Activated naive CD4-positive, alpha-beta T cell treated with anti-CD3 and anti-CD28 coated beads, Interleukin-2, amount 50 U/mL, for 72 hours (primary cell): ENCODE data around the gene ACACB. TPM values are rescaled to one million over a fixed set of nuclear protein-coding genes. Genes with fewer than 3 reads are reported as not detected.

Source experiments
- ATAC-seq, 2 donors: fragments of 150-1000 bp; cut with Tn5 transposase; 2 replicates each; pipeline ENCODE4 v1.10.0; 2021; ENCODE audit warnings: mild to moderate bottlenecking in 2 of 2, moderate library complexity in 2 of 2
- DNase-seq, 2 donors: peaks; one replicate each; pipeline ENCODE4 v3.0.0; 2021 to 2022; ENCODE audit warnings: low spot score in 2 of 2
- H3K27ac Mint-ChIP-seq, 2 donors: one replicate each; pipeline ENCODE4 v1.8.0; 2022; ENCODE audit warnings: mild to moderate bottlenecking in 2 of 2, mixed read lengths in 2 of 2
- H3K36me3 Mint-ChIP-seq, 2 donors: one replicate each; pipeline ENCODE4 v1.8.0; 2022; ENCODE audit warnings: mixed read lengths in 2 of 2
- H3K9me3 Mint-ChIP-seq, 2 donors: one replicate each; pipeline ENCODE4 v1.8.0; 2022; ENCODE audit warnings: mixed read lengths in 2 of 2
- total RNA-seq, 2 donors: library from RNA; stranded (reverse); gene quantifications; one replicate each; pipeline ENCODE4 v1.2.3, GENCODE V29; 2022

Gene ACACB
- total RNA-seq, 2 donors from 2014 or later, result 13.4 to 23.7 TPM

DNA sequence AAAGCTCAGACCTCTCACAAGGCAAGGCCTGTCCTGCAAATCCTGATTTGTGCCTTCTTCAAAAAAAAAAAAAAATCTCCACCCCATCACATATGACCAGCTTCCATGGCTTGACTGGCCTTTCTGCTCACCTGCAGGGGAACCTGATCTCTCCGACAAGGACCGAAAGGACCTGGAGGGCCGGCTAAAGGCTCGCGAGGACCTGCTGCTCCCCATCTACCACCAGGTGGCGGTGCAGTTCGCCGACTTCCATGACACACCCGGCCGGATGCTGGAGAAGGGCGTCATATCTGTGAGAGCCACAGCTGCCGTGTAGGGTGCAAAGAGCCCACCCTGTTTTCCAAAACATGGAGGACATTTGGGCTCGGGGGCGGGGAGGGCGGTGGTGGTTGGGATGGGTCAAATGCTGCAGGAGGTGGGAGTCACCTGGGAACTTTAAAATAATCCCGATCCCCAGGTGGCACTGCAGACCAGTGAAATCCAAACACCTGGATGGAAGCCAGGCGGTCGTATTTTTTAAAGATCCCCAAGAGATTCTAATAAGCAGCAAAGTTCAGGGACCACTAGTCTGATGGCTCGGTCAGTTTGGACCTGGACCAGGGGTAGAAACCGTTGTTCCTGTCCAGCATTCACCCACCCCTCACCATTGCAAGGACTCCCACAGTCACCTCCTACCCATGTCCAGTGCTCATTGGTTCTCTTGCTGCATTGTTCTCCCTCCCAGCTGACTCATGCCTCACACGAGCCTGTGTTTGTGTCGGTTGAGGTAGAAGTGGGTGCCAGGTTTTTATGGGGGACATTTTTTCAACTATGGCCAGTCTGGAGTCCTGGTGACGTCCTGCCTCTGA lies 147.9 kb downstream of the ACACB start:
- no peaks in the 10 kb centered on the region for H3K9me3 Mint-ChIP-seq
- ATAC-seq, result peak in 1 of 2 donors; percentile 44
- H3K27ac Mint-ChIP-seq, result no peak overlapping the region
- peak in 1 of 2 donors; percentile 58 for DNase-seq
- H3K36me3 Mint-ChIP-seq, result peaks cover 6 to 7% of the 10 kb centered on the region in 2 donors

DNA sequence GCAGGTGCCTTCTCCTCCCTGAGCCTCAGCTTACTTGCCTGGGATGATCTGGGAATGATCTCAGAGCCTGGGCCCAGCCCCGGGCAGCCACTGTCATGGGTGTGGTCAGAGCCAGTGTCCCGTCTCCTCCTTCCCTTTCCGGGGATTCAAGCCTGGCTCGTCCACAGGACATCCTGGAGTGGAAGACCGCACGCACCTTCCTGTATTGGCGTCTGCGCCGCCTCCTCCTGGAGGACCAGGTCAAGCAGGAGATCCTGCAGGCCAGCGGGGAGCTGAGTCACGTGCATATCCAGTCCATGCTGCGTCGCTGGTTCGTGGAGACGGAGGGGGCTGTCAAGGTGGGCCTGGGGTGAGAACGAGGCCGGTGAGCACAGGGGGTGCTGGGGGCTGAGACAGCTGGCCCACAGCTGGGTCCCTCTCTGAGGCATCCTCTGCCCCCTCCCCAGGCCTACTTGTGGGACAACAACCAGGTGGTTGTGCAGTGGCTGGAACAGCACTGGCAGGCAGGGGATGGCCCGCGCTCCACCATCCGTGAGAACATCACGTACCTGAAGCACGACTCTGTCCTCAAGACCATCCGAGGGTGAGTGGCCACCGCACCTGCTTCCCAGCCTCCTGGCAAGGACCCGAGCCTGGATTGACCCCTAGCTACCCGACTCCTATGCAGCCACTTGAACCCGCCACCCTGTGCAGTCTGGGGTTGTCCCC lies 148.7 kb downstream of the ACACB start:
- no peak for DNase-seq
- no peak overlapping the region for H3K27ac Mint-ChIP-seq
- H3K36me3 Mint-ChIP-seq, result peaks cover 6 to 7% of the 10 kb centered on the region in 2 donors
- ATAC-seq, result no peak
- H3K9me3 Mint-ChIP-seq, result peaks cover 0 to 2% of the 10 kb centered on the region in 2 donors

DNA sequence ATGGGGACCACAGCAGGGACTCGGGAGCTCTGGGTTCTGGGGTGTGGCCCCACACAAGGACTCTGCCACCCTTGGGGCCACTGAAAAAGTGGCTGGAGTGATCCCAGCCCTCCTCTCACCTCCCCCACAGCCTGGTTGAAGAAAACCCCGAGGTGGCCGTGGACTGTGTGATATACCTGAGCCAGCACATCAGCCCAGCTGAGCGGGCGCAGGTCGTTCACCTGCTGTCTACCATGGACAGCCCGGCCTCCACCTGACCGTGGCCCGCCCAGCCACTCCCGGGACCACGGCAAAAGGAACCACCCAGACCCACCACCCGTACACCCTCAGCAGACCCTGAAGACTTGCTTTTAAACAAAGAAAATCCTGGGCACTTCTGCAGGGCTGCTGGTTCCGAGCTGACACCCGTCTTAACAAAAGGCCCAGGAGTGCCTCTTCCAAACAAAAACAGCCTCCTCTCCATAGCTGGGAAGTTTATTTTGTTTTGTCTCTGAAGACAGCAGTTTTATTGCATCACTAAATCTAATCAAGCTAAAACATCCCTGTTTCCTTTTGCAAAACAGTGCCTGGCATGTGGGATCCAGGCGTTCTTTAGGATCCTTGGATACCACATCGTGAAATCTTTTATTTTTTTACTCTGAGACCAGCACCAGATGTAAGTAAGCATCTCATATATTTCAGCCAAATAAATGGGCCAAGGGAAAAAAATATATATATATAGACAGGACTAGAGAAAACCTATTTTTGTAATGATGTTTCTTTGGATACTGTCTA lies 149.9 kb downstream of the ACACB start:
- H3K27ac Mint-ChIP-seq, result no peak overlapping the region
- peaks cover 0 to 12% of the 10 kb centered on the region in 2 donors for H3K9me3 Mint-ChIP-seq
- DNase-seq (no peak), ATAC-seq (no peak)
- H3K36me3 Mint-ChIP-seq, result peaks cover 6 to 7% of the 10 kb centered on the region in 2 donors

DNA sequence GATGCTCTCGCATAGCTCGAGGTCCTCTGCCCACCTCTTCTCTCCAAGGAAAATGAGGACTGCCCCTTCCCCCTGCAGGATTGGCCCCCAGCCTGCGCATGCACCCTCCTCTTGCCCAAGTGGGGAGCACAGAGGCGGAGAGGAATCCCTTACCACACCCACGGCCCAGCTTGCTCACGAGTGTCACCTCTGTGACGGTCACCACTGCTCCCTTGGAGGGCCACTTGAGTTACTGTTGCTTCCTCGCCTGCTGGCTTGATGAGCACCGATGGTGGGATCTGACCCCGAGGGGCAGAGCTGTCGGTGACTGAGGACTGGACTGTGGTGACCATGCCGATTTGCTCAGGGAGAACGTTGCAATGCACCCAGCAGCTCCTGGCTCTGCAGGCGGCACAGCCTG lies 151.0 kb downstream of the ACACB start:
- peaks cover 6 to 7% of the 10 kb centered on the region in 2 donors for H3K36me3 Mint-ChIP-seq
- H3K9me3 Mint-ChIP-seq, result peaks cover 0 to 12% of the 10 kb centered on the region in 2 donors
- no peak for DNase-seq
- ATAC-seq, result no peak
- no peak overlapping the region for H3K27ac Mint-ChIP-seq

DNA sequence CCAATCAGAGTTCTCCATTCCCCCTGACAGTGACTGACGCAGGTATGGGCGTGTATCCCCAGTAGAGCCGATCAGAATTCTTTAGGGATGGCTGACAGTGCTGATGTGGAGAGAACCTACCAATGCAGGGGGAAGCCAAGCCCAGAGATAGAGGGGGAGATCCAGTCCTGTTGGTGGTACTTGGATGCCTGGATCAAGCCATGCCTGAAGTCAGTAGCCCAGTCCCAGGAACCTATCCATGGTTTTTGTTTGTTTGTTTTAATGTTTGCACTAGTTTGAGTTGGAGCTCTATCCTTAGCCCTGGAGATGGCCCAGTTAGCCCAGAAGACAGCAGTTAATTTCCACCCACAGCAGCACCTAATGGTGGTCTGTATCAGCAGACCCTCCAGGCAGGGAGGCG lies 152.5 kb downstream of the ACACB start:
- DNase-seq (no peak), ATAC-seq (no peak)
- peaks cover 0 to 12% of the 10 kb centered on the region in 2 donors for H3K9me3 Mint-ChIP-seq
- peaks cover 0 to under 1% of the 10 kb centered on the region in 2 donors for H3K36me3 Mint-ChIP-seq
- peak overlapping the region in 1 of 2 donors; percentile 5 for H3K27ac Mint-ChIP-seq

DNA sequence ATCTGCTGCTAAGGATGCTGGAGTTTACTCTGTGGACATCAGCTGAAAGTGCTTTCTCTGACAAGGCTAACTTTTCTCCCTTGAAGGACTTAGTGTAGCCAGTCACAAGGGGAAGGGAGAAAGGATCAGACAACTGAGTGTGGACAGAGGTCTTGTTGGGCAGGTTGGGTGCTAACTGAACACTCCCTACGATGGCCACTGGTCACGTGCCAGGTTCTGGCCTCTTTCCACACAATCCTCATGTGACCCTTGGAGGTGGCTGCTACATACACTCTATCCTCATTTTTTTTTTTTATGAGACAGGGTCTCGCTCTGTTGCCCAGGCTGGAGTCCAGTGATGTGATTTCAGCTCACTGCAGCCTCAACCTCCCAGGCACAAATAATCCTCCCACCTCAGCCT lies 153.0 kb downstream of the ACACB start:
- ATAC-seq (no peak), DNase-seq (no peak)
- H3K27ac Mint-ChIP-seq, result no peak overlapping the region
- H3K36me3 Mint-ChIP-seq, result no peaks in the 10 kb centered on the region
- H3K9me3 Mint-ChIP-seq, result peaks cover 0 to 12% of the 10 kb centered on the region in 2 donors

DNA sequence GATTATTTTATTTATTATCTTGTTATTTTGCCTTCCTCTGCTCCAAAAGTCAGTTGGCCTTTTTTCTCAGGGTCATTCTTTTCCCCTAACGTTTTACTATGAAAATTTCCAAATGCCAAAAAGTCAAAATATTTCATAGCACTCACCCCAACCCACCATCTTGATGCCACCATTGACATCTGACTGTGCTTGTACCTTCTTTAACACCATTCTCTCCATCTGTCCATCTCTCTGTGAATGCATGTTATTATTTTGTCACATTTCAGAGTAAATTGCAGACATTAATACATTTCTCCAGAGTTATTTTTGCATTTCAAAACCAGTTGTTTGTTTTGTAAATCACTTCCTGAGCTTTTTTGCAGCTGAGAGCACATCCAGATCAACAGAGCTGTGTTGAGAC lies 154.1 kb downstream of the ACACB start:
- ATAC-seq (no peak), DNase-seq (no peak)
- no peaks in the 10 kb centered on the region for H3K36me3 Mint-ChIP-seq
- peaks cover 0 to 12% of the 10 kb centered on the region in 2 donors for H3K9me3 Mint-ChIP-seq
- no peak overlapping the region for H3K27ac Mint-ChIP-seq

DNA sequence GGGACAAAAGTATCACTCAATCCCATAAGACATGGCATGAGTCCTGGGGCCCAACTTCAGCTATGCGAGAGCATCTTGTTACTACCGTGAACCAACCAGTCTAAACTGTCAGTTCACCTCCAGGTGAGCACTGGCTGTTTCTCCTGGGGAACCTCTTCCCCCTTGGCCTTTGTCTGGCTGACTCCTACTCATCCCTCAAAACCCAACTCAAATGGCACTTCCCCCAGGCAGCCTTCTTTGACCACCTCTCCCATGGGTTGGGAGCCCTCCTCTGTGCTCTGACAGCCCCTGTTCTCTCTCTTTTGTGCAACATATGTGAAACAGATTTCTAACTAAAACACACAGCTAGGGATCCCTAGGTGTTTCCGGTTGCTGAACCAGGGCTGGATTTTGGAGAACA lies 155.0 kb downstream of the ACACB start:
- Mint-ChIP-seq H3K9me3 (peaks cover 0 to 12% of the 10 kb centered on the region in 2 donors), H3K27ac (no peak overlapping the region), H3K36me3 (no peaks in the 10 kb centered on the region)
- ATAC-seq (no peak), DNase-seq (no peak)

DNA sequence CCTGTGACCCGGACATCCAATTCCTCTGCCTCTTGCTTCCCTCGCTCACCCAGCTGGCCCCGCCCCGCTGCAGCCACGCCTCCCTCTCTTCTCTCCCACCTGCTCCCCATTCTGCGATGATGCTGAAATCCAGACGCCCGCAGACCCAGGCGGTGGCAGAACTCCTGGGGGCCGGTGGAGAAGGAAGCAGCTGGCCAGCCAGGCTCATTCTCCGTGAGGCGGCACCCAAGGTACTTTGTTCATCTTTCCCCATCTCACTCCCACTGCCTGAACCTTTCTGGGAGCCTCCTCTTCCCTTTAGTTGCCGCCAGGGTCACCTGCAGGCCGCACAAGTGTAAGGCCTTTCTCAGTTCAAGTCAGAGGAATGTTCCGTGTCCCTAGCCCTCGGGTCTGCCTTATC lies 157.0 kb downstream of the ACACB start:
- Mint-ChIP-seq H3K9me3 (peaks cover 0 to 12% of the 10 kb centered on the region in 2 donors), H3K27ac (no peak overlapping the region), H3K36me3 (no peaks in the 10 kb centered on the region)
- DNase-seq, result no peak
- ATAC-seq, result no peak

DNA sequence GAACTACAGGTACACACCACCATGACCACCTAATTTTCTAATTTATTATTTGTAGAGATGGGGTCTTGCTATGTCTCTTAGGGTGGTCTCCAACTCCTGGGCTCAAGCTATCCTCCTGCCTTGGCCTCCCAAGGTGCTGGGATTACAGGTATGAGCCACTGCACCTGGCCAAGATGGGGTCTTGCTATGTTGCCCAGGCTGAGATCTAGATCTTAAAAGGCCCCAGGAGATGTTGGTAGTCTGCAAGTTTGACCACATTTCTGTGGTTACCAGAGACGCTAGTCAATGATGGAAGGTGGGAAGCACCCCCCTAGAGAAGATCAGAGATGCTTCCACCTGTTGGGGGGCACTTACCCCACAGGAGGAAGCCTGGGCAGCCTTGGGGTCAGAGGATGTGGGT lies 158.0 kb downstream of the ACACB start:
- Mint-ChIP-seq H3K27ac (no peak overlapping the region), H3K36me3 (no peaks in the 10 kb centered on the region), H3K9me3 (peaks cover 0 to 12% of the 10 kb centered on the region in 2 donors)
- DNase-seq (no peak), ATAC-seq (no peak)

DNA sequence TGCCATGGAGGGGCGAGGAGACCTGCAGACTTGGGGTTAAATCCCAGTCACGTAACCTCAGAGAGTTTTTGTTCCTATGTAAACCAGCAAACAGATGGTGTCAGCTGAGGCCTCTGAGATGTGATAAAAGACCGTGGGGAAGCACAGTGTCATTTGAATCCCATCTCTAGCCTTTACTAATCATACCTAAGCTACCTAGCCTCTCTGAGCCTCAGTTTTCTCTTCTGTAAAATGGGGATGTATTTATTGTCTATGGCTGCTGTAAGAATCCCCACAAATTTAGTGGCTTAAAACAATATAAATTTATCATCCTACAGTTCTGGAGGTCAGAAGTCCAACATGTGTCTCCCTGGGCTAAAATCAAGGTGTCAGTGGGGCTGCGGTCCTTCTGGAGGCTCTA lies 158.8 kb downstream of the ACACB start:
- Mint-ChIP-seq H3K36me3 (no peaks in the 10 kb centered on the region), H3K9me3 (peaks cover 0 to 9% of the 10 kb centered on the region in 2 donors), H3K27ac (no peak overlapping the region)
- ATAC-seq (no peak), DNase-seq (no peak)

DNA sequence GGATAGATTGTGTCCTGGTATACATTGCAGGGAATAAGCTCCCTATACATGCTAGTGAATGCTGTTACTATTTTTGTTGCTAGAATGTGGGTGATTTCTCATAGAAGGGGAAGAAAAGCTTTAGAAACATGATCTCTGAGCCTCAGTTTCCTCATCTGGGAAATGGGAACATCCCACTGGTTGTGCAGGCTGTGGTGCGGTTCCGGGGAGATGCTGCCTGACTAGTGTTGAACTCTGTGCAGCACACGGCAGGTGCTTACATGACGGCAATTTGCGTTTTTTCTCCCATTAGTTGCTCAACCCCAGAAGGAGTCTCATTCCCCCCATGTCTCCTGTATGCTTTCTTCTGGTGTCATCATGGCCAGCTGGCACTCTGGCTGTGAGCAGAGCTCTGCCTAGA lies 159.8 kb downstream of the ACACB start:
- DNase-seq (no peak), ATAC-seq (no peak)
- Mint-ChIP-seq H3K27ac (no peak overlapping the region), H3K9me3 (no peaks in the 10 kb centered on the region), H3K36me3 (no peaks in the 10 kb centered on the region)

DNA sequence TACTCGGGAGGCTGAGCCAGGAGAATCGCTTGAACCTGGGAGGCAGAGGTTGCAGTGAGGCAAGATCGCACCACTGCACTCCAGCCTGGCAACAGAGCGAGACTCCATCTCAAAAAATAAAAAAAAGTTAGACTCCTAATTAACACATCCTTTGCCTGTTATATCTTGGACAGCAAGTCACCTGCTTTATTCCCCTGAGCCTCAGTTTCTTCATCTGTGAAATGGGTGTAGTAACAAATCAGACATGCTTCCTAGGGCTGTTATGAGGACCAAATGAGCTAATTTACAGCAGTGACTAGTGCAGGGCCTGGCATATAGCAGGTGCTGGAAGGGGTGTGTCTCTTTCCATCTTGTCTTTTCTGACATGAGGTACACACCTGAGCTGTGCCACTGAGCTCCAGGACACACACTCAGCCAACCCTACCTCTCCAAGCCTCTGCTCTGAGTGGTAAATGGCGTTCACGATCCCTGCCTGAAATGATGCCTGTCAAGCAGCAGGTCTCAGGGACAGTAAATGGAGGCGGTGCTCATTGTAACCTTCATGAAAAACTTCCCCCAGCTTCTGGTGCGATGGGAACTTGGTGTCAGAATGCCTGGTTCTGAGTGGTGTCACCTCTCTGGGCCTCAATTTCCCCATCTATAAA lies 161.0 kb downstream of the ACACB start:
- Mint-ChIP-seq H3K36me3 (no peaks in the 10 kb centered on the region), H3K9me3 (no peaks in the 10 kb centered on the region), H3K27ac (no peak overlapping the region)
- ATAC-seq, result no peak
- no peak for DNase-seq

DNA sequence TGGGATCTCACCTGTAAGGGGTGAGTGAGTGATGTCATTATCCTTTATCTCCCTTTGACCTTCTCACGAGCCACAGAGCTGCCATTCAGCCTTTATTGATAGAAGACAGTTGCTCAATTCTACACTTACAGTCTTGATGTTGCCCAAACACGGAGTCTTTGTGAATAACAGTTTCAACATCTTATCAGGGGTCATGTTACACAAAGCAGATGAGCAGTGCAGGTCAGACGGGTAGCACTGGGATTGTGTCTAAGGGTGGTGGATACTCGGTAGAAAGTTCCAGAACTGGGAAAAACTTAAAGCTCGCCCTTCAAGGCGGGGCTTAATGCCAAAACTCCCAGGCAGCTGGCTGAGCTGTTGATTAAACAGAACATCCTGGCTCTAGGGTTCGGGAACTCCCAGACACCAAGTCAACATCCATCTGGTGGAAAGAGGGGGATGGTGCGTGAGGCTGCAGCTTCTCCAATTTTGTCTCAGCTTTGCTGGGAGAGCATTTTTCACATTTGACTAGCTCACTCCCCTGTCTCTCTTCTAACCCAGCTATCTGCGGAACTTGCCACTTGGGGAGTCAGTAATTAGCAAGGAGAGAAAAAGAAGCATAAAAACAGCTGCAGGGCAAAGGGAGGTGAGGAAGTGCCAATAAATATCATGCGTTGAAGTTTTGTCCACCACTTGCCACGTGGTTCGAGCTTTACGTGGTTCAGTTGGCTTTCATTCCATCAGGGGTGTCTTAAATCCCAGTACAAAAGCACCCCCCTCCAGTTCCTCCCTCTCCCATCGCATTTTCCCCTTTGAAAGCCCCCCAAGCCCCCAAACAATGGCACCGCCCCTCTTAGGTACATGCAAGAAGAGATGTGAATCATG lies 161.7 kb downstream of the ACACB start:
- no peak overlapping the region for H3K27ac Mint-ChIP-seq
- DNase-seq, result no peak
- no peaks in the 10 kb centered on the region for H3K9me3 Mint-ChIP-seq
- no peak for ATAC-seq
- no peaks in the 10 kb centered on the region for H3K36me3 Mint-ChIP-seq

DNA sequence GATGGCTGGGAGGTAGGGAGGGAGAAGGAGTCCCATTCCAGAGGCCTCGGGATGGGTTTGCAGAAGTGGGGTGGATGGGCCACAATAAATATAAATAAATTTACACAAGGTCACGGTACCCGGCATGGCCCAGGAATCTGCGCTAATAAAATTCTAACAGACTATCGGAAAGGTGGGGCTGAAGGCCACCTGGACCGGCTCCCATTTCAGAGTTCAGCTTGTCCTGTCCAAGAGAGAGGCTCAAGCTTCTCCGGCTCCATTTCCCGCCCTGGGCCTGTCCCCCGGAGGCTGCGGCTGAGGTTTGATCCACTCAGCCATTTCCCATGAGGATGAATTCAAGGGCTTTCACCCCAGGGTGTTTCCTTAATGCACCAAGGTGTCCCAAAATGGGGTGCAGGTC lies 162.5 kb downstream of the ACACB start:
- no peak overlapping the region for H3K27ac Mint-ChIP-seq
- no peaks in the 10 kb centered on the region for H3K36me3 Mint-ChIP-seq
- H3K9me3 Mint-ChIP-seq, result no peaks in the 10 kb centered on the region
- no peak for ATAC-seq
- no peak for DNase-seq

DNA sequence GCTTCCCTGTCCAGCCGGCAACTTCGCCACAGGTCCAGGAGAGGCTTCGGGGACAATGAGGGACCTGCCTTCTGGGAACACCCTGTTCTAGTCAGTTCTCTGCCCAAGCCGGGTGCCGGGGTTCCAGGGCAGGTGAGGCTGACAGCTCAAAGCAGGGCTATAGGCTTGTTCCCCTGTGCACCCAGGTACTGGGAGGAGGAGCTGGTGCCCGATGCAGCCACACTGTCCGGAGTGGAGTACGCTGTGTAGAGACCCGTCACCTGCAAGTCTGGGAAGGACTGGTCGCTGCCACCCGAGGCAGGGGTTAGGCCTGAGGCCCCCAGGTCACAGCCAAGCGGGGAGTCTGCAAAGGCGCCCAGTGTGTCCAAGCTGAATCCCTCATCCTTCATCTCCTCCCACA lies 163.1 kb downstream of the ACACB start:
- ATAC-seq (no peak), DNase-seq (no peak)
- H3K9me3 Mint-ChIP-seq, result no peaks in the 10 kb centered on the region
- no peak overlapping the region for H3K27ac Mint-ChIP-seq
- H3K36me3 Mint-ChIP-seq, result no peaks in the 10 kb centered on the region
